Neural cell (in vitro differentiated cells): ENCODE results near the gene KIRREL3. TPM values are rescaled to one million over a fixed set of nuclear protein-coding genes. Genes with fewer than 3 reads are reported as not detected.

Experiments
- H2AFZ ChIP-seq: fragments of 200-600, 300-800 bp; sonication (generic), shearing (Covaris generic); 2 replicates; pipeline ENCODE4 v1.6.0; 2014; ENCODE audit warnings: low read depth, mild to moderate bottlenecking, antibody characterized with exemption, low read length, moderate library complexity
- H3F3A ChIP-seq: fragments of 200-600 bp; shearing (Covaris generic); 2 replicates; pipeline ENCODE4 v1.6.1; 2016; ENCODE audit warnings: mild to moderate bottlenecking, moderate library complexity, mixed read lengths, antibody characterized with exemption, low read length; ENCODE audit not compliant: insufficient read depth, poor library complexity, severe bottlenecking
- H3K27ac ChIP-seq: fragments of 200-600, 300-800 bp; sonication (generic), shearing (Covaris generic); 2 replicates; pipeline ENCODE4 v1.5.1; 2014; ENCODE audit warnings: mild to moderate bottlenecking, low read length, moderate library complexity
- H3K27me3 ChIP-seq: fragments of 300-800, 200-600 bp; sonication (generic), shearing (Covaris generic); 2 replicates; pipeline ENCODE4 v1.6.0; 2014; ENCODE audit warnings: mild to moderate bottlenecking, low read depth, low read length, moderate library complexity; ENCODE audit not compliant: insufficient read depth
- H3K36me3 ChIP-seq: fragments of 300-800, 200-600 bp; sonication (generic), shearing (Covaris generic); 2 replicates; pipeline ENCODE4 v1.5.1; 2014; ENCODE audit warnings: mild to moderate bottlenecking, antibody characterized with exemption, low read length, moderate library complexity; ENCODE audit not compliant: insufficient read depth
- H3K4me2 ChIP-seq: fragments of 300-800, 200-600 bp; sonication (generic), shearing (Covaris generic); 2 replicates; pipeline ENCODE4 v1.6.0; 2014; ENCODE audit warnings: mild to moderate bottlenecking, low read length
- H3K4me3 ChIP-seq: fragments of 300-800, 200-600 bp; sonication (generic), shearing (Covaris generic); 2 replicates; pipeline ENCODE4 v1.5.1; 2014; ENCODE audit warnings: mild to moderate bottlenecking, low read length, moderate library complexity
- H3K79me2 ChIP-seq: fragments of 200-600 bp; shearing (Covaris generic); replicated peaks from 2 replicates; pipeline ENCODE4 v1.6.0; 2014; ENCODE audit warnings: mild to moderate bottlenecking, low read length, moderate library complexity; ENCODE audit not compliant: insufficient read depth
- H3K9ac ChIP-seq: fragments of 300-800, 200-600 bp; sonication (generic), shearing (Covaris generic); 2 replicates; pipeline ENCODE4 v1.6.1; 2016; ENCODE audit warnings: mild to moderate bottlenecking, low read length, mixed read lengths
- H3K9me2 ChIP-seq: fragments of 200-600 bp; shearing (Covaris generic); 2 replicates; pipeline ENCODE4 v1.6.1; 2016; ENCODE audit warnings: mild to moderate bottlenecking, low read length, mixed read lengths; ENCODE audit not compliant: insufficient read depth
- H3K9me3 ChIP-seq: fragments of 200-600, 300-800 bp; sonication (generic), shearing (Covaris generic); 2 replicates; pipeline ENCODE4 v1.6.1; 2016; ENCODE audit warnings: mild to moderate bottlenecking, mixed run types, low read length, moderate library complexity, mixed read lengths
- H4K20me1 ChIP-seq: fragments of 200-600 bp; shearing (Covaris generic); 2 replicates; pipeline ENCODE4 v1.6.1; 2016; ENCODE audit warnings: mild to moderate bottlenecking, mixed run types; ENCODE audit not compliant: insufficient read depth
- CTCF ChIP-seq: fragments of 450-650 bp; IDR thresholded peaks from 2 replicates; pipeline ENCODE4 v1.5.1; 2014; ENCODE audit warnings: antibody characterized with exemption, mild to moderate bottlenecking, moderate library complexity; ENCODE audit not compliant: poor library complexity, severe bottlenecking
- EP300 ChIP-seq: fragments of 450-650 bp; conservative IDR thresholded peaks from 2 replicates; pipeline ENCODE4 v1.6.1; 2014; ENCODE audit warnings: antibody characterized with exemption, mild to moderate bottlenecking, moderate library complexity; ENCODE audit not compliant: poor library complexity, severe bottlenecking
- EZH2 ChIP-seq: fragments of 200-600, 300-800 bp; shearing (Covaris generic), sonication (generic); IDR thresholded peaks from 2 replicates; pipeline ENCODE4 v1.6.1; 2014; ENCODE audit warnings: antibody characterized with exemption, low read length, borderline replicate concordance, mild to moderate bottlenecking; ENCODE audit not compliant: insufficient read depth, poor library complexity, severe bottlenecking
- MXI1 ChIP-seq: fragments of 450-650 bp; conservative IDR thresholded peaks from 2 replicates; pipeline ENCODE4 v1.6.1; 2014; ENCODE audit warnings: antibody characterized with exemption, mild to moderate bottlenecking; ENCODE audit not compliant: poor library complexity, severe bottlenecking
- POLR2AphosphoS5 ChIP-seq: IDR thresholded peaks from 2 replicates; pipeline ENCODE4 v1.6.1; 2012
- RAD21 ChIP-seq: fragments of 450-650 bp; conservative IDR thresholded peaks from 2 replicates; pipeline ENCODE4 v1.6.1; 2014; ENCODE audit warnings: antibody characterized with exemption, mild to moderate bottlenecking, moderate library complexity
- REST ChIP-seq: IDR thresholded peaks from 2 replicates; pipeline ENCODE4 v1.6.1; 2012; ENCODE audit warnings: borderline replicate concordance
- SMC3 ChIP-seq: fragments of 450-650 bp; conservative IDR thresholded peaks from 2 replicates; pipeline ENCODE4 v1.6.1; 2014; ENCODE audit warnings: antibody characterized with exemption, mild to moderate bottlenecking, moderate library complexity; ENCODE audit not compliant: poor library complexity
- TAF1 ChIP-seq: IDR thresholded peaks from 2 replicates; pipeline ENCODE4 v1.6.1; 2012; ENCODE audit warnings: low read depth
- polyA plus RNA-seq: library from polyadenylated mRNA; depleted of rRNA; stranded (reverse); fragments of >200 nt; gene quantifications from 2 replicates; pipeline ENCODE4 v1.2.3, GENCODE V29; 2014

KIRREL3 gene
- polyA plus RNA-seq, 1 donor from 2014 or later = 23.8 TPM

GRCh38 chr11:126546191-126546590, 454.4 kb downstream of the KIRREL3 start:
- Histone ChIP-seq H3K9me3 (no peaks in the 10 kb centered on the region), H3K9me2 (no peaks in the 10 kb centered on the region), H3K36me3 (no peaks in the 10 kb centered on the region), H3K79me2 (no peaks in the 10 kb centered on the region), H3K27me3 (no peaks in the 10 kb centered on the region), H3K9ac (no peak overlapping the region), H4K20me1 (no peaks in the 10 kb centered on the region), H2AFZ (no peak overlapping the region), H3K4me3 (no peak overlapping the region), H3K4me2 (no peak overlapping the region), H3F3A (peaks cover 16% of the 10 kb centered on the region), H3K27ac (peak overlapping the region; percentile 95)
- TF ChIP-seq REST (no peak), POLR2AphosphoS5 (no peak)

- Histone ChIP-seq H3K9me3 (no peaks in the 10 kb centered on the region), H3K9ac (no peak overlapping the region), H3K27ac (no peak overlapping the region), H3K27me3 (no peaks in the 10 kb centered on the region), H3K9me2 (no peaks in the 10 kb centered on the region), H3K4me3 (no peak overlapping the region), H2AFZ (no peak overlapping the region), H4K20me1 (no peaks in the 10 kb centered on the region), H3K36me3 (no peaks in the 10 kb centered on the region), H3K79me2 (no peaks in the 10 kb centered on the region), H3K4me2 (no peak overlapping the region), H3F3A (peaks cover 11% of the 10 kb centered on the region)
- no peak for TF ChIP-seq SMC3
- no peak for TF ChIP-seq RAD21
- TF ChIP-seq MXI1 = no peak
- no peak for TF ChIP-seq REST
- no peak for TF ChIP-seq TAF1
- no peak for TF ChIP-seq POLR2AphosphoS5
- TF ChIP-seq EP300 = no peak
- TF ChIP-seq CTCF = no peak
- no peak for TF ChIP-seq EZH2
These were observed 455.5 kb downstream of the KIRREL3 start for GRCh38 chr11:126545057-126545555.
